Muscle layer of duodenum (tissue), 2 donors: Measurements from ENCODE around the gene GOLGA6L2.
"Not testable (repeated sequence)": the region's sequence is repeated elsewhere in the genome, so short reads cannot be mapped to it uniquely, and the experiment has no call there.

Experiments
- H3K27ac ChIP-seq: one replicate; pipeline ENCODE4 v1.7.0; 2013; ENCODE audit warnings: mild to moderate bottlenecking, low read length
- H3K27me3 ChIP-seq: one replicate; pipeline ENCODE4 v1.7.0; 2013; ENCODE audit warnings: low read depth, mild to moderate bottlenecking, control low read depth, low read length
- H3K36me3 ChIP-seq, 2 donors: one replicate each; pipeline ENCODE4 v1.7.0; 2013; ENCODE audit warnings: low read length in 2 of 2, control low read depth in 1 of 2, mild to moderate bottlenecking in 1 of 2; ENCODE audit not compliant: insufficient read depth in 2 of 2, control insufficient read depth in 1 of 2
- H3K4me1 ChIP-seq, 2 donors: one replicate each; pipeline ENCODE4 v1.7.0; 2013; ENCODE audit warnings: low read length in 2 of 2, mild to moderate bottlenecking in 2 of 2, control low read depth in 1 of 2, moderate library complexity in 1 of 2; ENCODE audit not compliant: insufficient read depth in 2 of 2, control insufficient read depth in 1 of 2
- H3K4me3 ChIP-seq, 2 donors: one replicate each; pipeline ENCODE4 v1.7.0; 2013; ENCODE audit warnings: low read length in 2 of 2, low read depth in 1 of 2, mild to moderate bottlenecking in 1 of 2
- H3K9me3 ChIP-seq, 2 donors: one replicate each; pipeline ENCODE4 v1.7.0; 2013; ENCODE audit warnings: low read length in 2 of 2, control low read depth in 1 of 2, mild to moderate bottlenecking in 1 of 2; ENCODE audit not compliant: control insufficient read depth in 1 of 2
- donor health status: healthy.

GOLGA6L2 gene

GRCh38 chr15:23446215-23447106, 582 bp downstream of the GOLGA6L2 start:
- no peaks in the 10 kb centered on the region for H3K4me1 ChIP-seq

GRCh38 chr15:23444269-23444668, 2.8 kb downstream of the GOLGA6L2 start:
- H3K27ac ChIP-seq: no peak overlapping the region
- no peaks in the 10 kb centered on the region for H3K27me3 ChIP-seq
- H3K4me3 ChIP-seq: no peak overlapping the region
- no peaks in the 10 kb centered on the region for H3K9me3 ChIP-seq
- no peaks in the 10 kb centered on the region for H3K36me3 ChIP-seq
- no peaks in the 10 kb centered on the region for H3K4me1 ChIP-seq

More at GRCh38 chr15:23446215-23447106, 582 bp downstream of the GOLGA6L2 start:
- no peaks in the 10 kb centered on the region for H3K27me3 ChIP-seq
- H3K36me3 ChIP-seq: no peaks in the 10 kb centered on the region
- no peaks in the 10 kb centered on the region for H3K9me3 ChIP-seq
- H3K4me3 ChIP-seq: no peak overlapping the region
- H3K27ac ChIP-seq: no peak overlapping the region

- H3K9me3 ChIP-seq: no peaks in the 10 kb centered on the region
- H3K4me1 ChIP-seq: no peaks in the 10 kb centered on the region
- no peak overlapping the region for H3K27ac ChIP-seq
- H3K27me3 ChIP-seq: no peaks in the 10 kb centered on the region
- no peaks in the 10 kb centered on the region for H3K36me3 ChIP-seq
- H3K4me3 ChIP-seq: no peak overlapping the region
These were observed 5.8 kb downstream of the GOLGA6L2 start for GRCh38 chr15:23441204-23441603.

GRCh38 chr15:23440596-23440995, 6.4 kb downstream of the GOLGA6L2 start:
- Histone ChIP-seq H3K4me1 (no peaks in the 10 kb centered on the region), H3K36me3 (no peaks in the 10 kb centered on the region), H3K27me3 (no peaks in the 10 kb centered on the region), H3K9me3 (no peaks in the 10 kb centered on the region), H3K27ac (no peak overlapping the region), H3K4me3 (no peak overlapping the region)

- no peaks in the 10 kb centered on the region for H3K36me3 ChIP-seq
- no peak overlapping the region for H3K4me3 ChIP-seq
- no peak overlapping the region for H3K27ac ChIP-seq
- H3K4me1 ChIP-seq: no peaks in the 10 kb centered on the region
- H3K9me3 ChIP-seq: no peaks in the 10 kb centered on the region
- H3K27me3 ChIP-seq: no peaks in the 10 kb centered on the region
These were observed 7.5 kb downstream of the GOLGA6L2 start for GRCh38 chr15:23439513-23439912.

- H3K4me3 ChIP-seq: no peak overlapping the region
- no peaks in the 10 kb centered on the region for H3K4me1 ChIP-seq
- no peaks in the 10 kb centered on the region for H3K36me3 ChIP-seq
- H3K27ac ChIP-seq: no peak overlapping the region
- H3K9me3 ChIP-seq: no peaks in the 10 kb centered on the region
- no peaks in the 10 kb centered on the region for H3K27me3 ChIP-seq
These were observed 8.1 kb downstream of the GOLGA6L2 start for GRCh38 chr15:23438816-23439466.

- no peaks in the 10 kb centered on the region for H3K36me3 ChIP-seq
- no peak overlapping the region for H3K4me3 ChIP-seq
These were observed 9.4 kb downstream of the GOLGA6L2 start for GRCh38 chr15:23437673-23438072.

GRCh38 chr15:23437146-23437545, 9.9 kb downstream of the GOLGA6L2 start:
- H3K4me3 ChIP-seq: no peak overlapping the region
- H3K36me3 ChIP-seq: no peaks in the 10 kb centered on the region
- no peaks in the 10 kb centered on the region for H3K4me1 ChIP-seq
- no peak overlapping the region for H3K27ac ChIP-seq
- no peaks in the 10 kb centered on the region for H3K9me3 ChIP-seq
- H3K27me3 ChIP-seq: no peaks in the 10 kb centered on the region

More at GRCh38 chr15:23437673-23438072, 9.4 kb downstream of the GOLGA6L2 start:
- Histone ChIP-seq H3K9me3 (no peaks in the 10 kb centered on the region), H3K27me3 (no peaks in the 10 kb centered on the region), H3K4me1 (no peaks in the 10 kb centered on the region), H3K27ac (no peak overlapping the region)

GRCh38 chr15:23436421-23436820, 10.6 kb downstream of the GOLGA6L2 start:
- H3K27me3 ChIP-seq: no peaks in the 10 kb centered on the region
- no peaks in the 10 kb centered on the region for H3K36me3 ChIP-seq
- no peaks in the 10 kb centered on the region for H3K9me3 ChIP-seq
- no peak overlapping the region for H3K27ac ChIP-seq
- no peak overlapping the region for H3K4me3 ChIP-seq
- no peaks in the 10 kb centered on the region for H3K4me1 ChIP-seq

GRCh38 chr15:23434699-23435098, 12.3 kb downstream of the GOLGA6L2 start:
- H3K27ac ChIP-seq, H3K4me1 ChIP-seq: not testable (repeated sequence)

GRCh38 chr15:23425327-23425726, 21.7 kb downstream of the GOLGA6L2 start:
- not testable (repeated sequence) for H3K36me3 ChIP-seq, H3K27me3 ChIP-seq, H3K4me3 ChIP-seq, H3K9me3 ChIP-seq, H3K27ac ChIP-seq, H3K4me1 ChIP-seq

More at GRCh38 chr15:23434699-23435098, 12.3 kb downstream of the GOLGA6L2 start:
- H3K36me3 ChIP-seq, H3K27me3 ChIP-seq, H3K4me3 ChIP-seq, H3K9me3 ChIP-seq: not testable (repeated sequence)
